Right lobe of liver (tissue), 6 donors: ENCODE measurements around the gene TLE3. TPM values are rescaled to one million over a fixed set of nuclear protein-coding genes. Genes with fewer than 3 reads are reported as not detected.

Source experiments
- ATAC-seq, 4 donors: fragments of 200-7000 bp; cut with Tn5 transposase; one replicate each; pipeline ENCODE4 v1.9.1; 2020; ENCODE audit warnings: mild to moderate bottlenecking in 4 of 4, moderate library complexity in 4 of 4
- DNase-seq, 3 donors: peaks; one replicate each; pipeline ENCODE4 v3.0.0-alpha.2; 2020
- H3K27ac ChIP-seq, 3 donors: fragments of 200-600 bp; one replicate each; pipeline ENCODE4 v1.8.0; 2022
- H3K27me3 ChIP-seq, 2 donors: fragments of 200-600 bp; one replicate each; pipeline ENCODE4 v1.8.0; 2022
- H3K36me3 ChIP-seq, 4 donors: fragments of 200-600 bp; sonication (generic) in 1 of 4; one replicate each; pipeline versions ENCODE4 v1.5.1 to v1.8.0; 2017 to 2022; ENCODE audit warnings: control low read depth in 1 of 4
- H3K4me1 ChIP-seq, 4 donors: fragments of 200-600 bp; sonication (generic) in 1 of 4; one replicate each; pipeline versions ENCODE4 v1.5.1 to v1.8.0; 2017 to 2022; ENCODE audit warnings: control low read depth in 1 of 4
- H3K4me3 ChIP-seq, 3 donors: fragments of 200-600 bp; one replicate each; pipeline ENCODE4 v1.8.0; 2022
- H3K9me3 ChIP-seq, 4 donors: fragments of 200-600 bp; sonication (generic) in 1 of 4; one replicate each; pipeline versions ENCODE4 v1.5.1 to v1.8.0; 2017 to 2022; ENCODE audit warnings: control low read depth in 1 of 4
- CTCF ChIP-seq, 4 donors: fragments of 200-600 bp in 3 of 4; fragments of 450-650 bp in 1 of 4; IDR thresholded peaks; one replicate each; pipeline versions ENCODE4 v1.5.1 to v1.8.0; 2016 to 2022; ENCODE audit warnings: antibody characterized with exemption in 4 of 4, mild to moderate bottlenecking in 2 of 4
- POLR2A ChIP-seq: fragments of 450-650 bp; IDR thresholded peaks from one replicate; pipeline ENCODE4 v1.6.1; 2017; ENCODE audit warnings: antibody characterized with exemption, mild to moderate bottlenecking
- WGBS: methylation state at CpG from one replicate; pipeline ENCODE4 v1.1.6; 2018; ENCODE audit warnings: low coverage, low lambda C conversion rate; ENCODE audit not compliant: insufficient coverage; ENCODE audit errors: missing lambda C conversion rate; 5-methylcytosine and 5-hydroxymethylcytosine counted together
- intact Hi-C, 2 donors: fragments of 100-400 bp; cut with DNase I; formaldehyde crosslinking; loops; one replicate each; pipeline versions ENCODE4 v1.11.2 to v1.14.1; 2022
- total RNA-seq, 6 experiments: library from RNA; depleted of rRNA in 2 of 6; stranded (reverse); fragments of >200 nt in 2 of 6; fragmentation: NEBNext Ultra II Directional in 3 of 6; extraction: Animal tissue kit (Norgen Biotek cat#: 25700) in 3 of 6; gene quantifications; one replicate each; pipeline versions ENCODE4 v1.1.0 to v1.2.4, GENCODE V29; 2016 to 2023
- donor health status: DM: no; HTN: yes; CAD: no.
- donor health status: DM: no; HTN: no; CAD: no.
- donor health status: DM: no; HTN: no; CAD: no.
- donor health status: DM: no; HTN: yes; CAD: no.
- donor health status: DM: no; HTN: yes; CAD: no.

Gene TLE3
- total RNA-seq, 6 experiments from 2014 or later = 8.9 to 38.2 (median 21.2) TPM

GRCh38 chr15:70035719-70036077 is 62.0 kb downstream of the TLE3 start:
- no peaks in the 10 kb centered on the region for H3K4me1 ChIP-seq
- no peaks in the 10 kb centered on the region for H3K36me3 ChIP-seq
- no peak for DNase-seq
- no peak overlapping the region for H3K4me3 ChIP-seq
- intact Hi-C loops = no loop called here
- 66% methylated on average over 6 of the region's 6 CpGs for WGBS
- no peak overlapping the region for H3K27ac ChIP-seq
- H3K9me3 ChIP-seq = no peaks in the 10 kb centered on the region
- TF ChIP-seq POLR2A (no peak), CTCF (IDR thresholded peaks at IDR 0.05) (no peak)
- H3K27me3 ChIP-seq = no peaks in the 10 kb centered on the region
- peak; percentile 14 to 59 (median 29) for ATAC-seq

GRCh38 chr15:70035051-70035718 is 62.5 kb downstream of the TLE3 start:
- H3K9me3 ChIP-seq = no peaks in the 10 kb centered on the region
- H3K4me1 ChIP-seq = no peaks in the 10 kb centered on the region
- DNase-seq = no peak
- H3K27ac ChIP-seq = no peak overlapping the region
- intact Hi-C loops = no loop called here
- H3K4me3 ChIP-seq = no peak overlapping the region
- no peaks in the 10 kb centered on the region for H3K27me3 ChIP-seq
- 79% methylated on average over 4 of the region's 10 CpGs for WGBS
- no peak for TF ChIP-seq CTCF (IDR thresholded peaks at IDR 0.05)
- no peak for TF ChIP-seq POLR2A
- ATAC-seq = peak in 1 of 4 donors; percentile 7
- no peaks in the 10 kb centered on the region for H3K36me3 ChIP-seq

- intact Hi-C loops = no loop called here
- ATAC-seq (peak in 1 of 4 donors; percentile 5), DNase-seq (no peak)
- no peaks in the 10 kb centered on the region for H3K9me3 ChIP-seq
- no peak overlapping the region for H3K27ac ChIP-seq
- no peaks in the 10 kb centered on the region for H3K27me3 ChIP-seq
- no peak overlapping the region for H3K4me3 ChIP-seq
- no peak for TF ChIP-seq CTCF (IDR thresholded peaks at IDR 0.05)
- no peak for TF ChIP-seq POLR2A
- 100% methylated on average over 1 of the region's 7 CpGs for WGBS
- no peaks in the 10 kb centered on the region for H3K36me3 ChIP-seq
- no peaks in the 10 kb centered on the region for H3K4me1 ChIP-seq
Measured at GRCh38 chr15:70034596-70034995, 63.1 kb downstream of the TLE3 start.

- 79% methylated on average over 4 of the region's 4 CpGs for WGBS
- Histone ChIP-seq H3K9me3 (no peaks in the 10 kb centered on the region), H3K4me1 (no peaks in the 10 kb centered on the region), H3K4me3 (no peak overlapping the region), H3K27ac (no peak overlapping the region), H3K27me3 (no peaks in the 10 kb centered on the region), H3K36me3 (no peaks in the 10 kb centered on the region)
- DNase-seq (no peak), ATAC-seq (no peak)
- TF ChIP-seq POLR2A (no peak), CTCF (IDR thresholded peaks at IDR 0.05) (no peak)
- intact Hi-C loops = no loop called here
Measured at GRCh38 chr15:70034141-70034540, 63.6 kb downstream of the TLE3 start.
